Measurements from ENCODE around the gene ZRANB1.
A peak's percentile ranks its signal among the peaks of the same experiment; 100 is the strongest.

The ZRANB1 gene

GRCh38 chr10:125020386-125020785 lies 78.5 kb downstream of the ZRANB1 start:
- no peak for DNase-seq (ENCODE audit: low read depth)

DNA sequence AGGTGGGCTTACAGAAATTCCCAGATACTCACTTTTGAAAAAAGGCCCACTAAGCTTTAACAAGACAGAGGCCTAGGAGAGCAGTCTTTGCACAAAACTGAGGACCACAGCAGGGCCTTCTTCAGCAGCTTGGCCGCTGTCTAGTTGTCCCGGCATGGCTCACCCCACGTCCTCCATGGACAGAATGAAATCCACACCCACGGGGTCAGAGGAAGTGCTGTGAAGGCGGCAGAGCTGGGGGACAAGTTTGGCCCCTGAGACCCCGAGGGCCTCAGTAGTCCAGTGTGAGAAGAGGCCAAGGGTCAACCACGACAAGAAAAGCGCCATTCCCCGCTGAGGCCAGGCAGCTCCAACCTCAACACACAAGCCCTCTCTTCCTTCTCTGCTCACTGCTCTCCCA lies 78.9 kb downstream of the ZRANB1 start:
- DNase-seq (ENCODE audit: low read depth): no peak

DNA sequence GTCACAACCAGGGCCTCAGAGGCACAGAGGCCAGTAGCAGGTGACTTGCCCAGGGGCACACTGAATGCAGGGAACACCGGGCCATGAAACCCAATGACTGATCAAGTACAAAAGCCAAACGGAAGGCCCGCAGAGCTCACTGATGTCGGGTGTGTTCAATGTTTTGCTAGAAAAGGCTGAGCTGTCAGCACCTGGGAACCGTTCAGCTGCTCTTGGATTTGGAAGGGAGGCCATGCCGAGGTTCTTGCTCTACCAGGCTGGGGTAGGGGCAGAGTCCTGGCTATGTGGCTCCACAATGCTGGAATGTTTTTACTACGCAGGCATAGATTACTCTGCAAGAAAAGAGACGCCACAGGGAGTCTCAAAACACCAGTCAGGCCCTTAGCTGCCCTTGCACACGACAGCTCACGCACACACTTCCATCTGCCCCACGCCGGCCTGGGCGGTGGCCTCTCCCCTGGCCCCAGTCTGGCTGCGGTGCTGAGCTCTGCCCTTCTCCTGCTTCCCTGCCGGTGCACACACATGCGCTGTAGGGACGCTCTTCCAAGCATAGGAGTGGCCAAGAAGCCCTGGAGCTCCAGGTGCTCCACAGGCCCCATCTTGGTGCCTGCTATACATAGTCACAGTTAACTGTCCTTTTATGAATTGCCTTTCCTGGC lies 79.9 kb downstream of the ZRANB1 start:
- DNase-seq (ENCODE audit: low read depth): no peak

GRCh38 chr10:125022671-125023070 lies 80.7 kb downstream of the ZRANB1 start:
- DNase-seq (ENCODE audit: low read depth): no peak

GRCh38 chr10:125023255-125023654 lies 81.3 kb downstream of the ZRANB1 start:
- no peak for DNase-seq (ENCODE audit: low read depth)

- peak; percentile 70 for DNase-seq (ENCODE audit: low read depth)
These were observed 82.1 kb downstream of the ZRANB1 start for GRCh38 chr10:125023862-125024496.

GRCh38 chr10:125024497-125025234 lies 82.7 kb downstream of the ZRANB1 start:
- peak; percentile 32 for DNase-seq (ENCODE audit: low read depth)

DNA sequence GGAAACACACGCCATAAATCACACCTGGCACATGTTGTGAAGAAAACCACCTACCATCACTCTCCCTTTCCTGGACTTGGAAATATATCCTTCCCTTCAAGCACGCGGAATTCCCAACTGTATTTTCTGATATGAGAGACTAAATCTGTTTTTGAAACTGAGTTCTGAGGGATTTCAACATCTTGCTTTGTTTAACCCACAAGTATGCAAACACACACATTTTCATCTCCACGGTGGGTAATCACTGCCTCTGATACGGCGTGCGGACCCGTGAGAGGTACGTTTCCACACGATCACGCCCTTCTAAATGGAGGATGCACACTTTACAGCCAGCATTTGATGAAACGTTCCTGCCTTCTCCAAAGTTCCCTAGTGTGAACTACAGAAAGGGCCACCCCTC lies 83.4 kb downstream of the ZRANB1 start:
- peak; percentile 38 for DNase-seq (ENCODE audit: low read depth)

- DNase-seq (ENCODE audit: low read depth): no peak
These were observed 84.4 kb downstream of the ZRANB1 start for GRCh38 chr10:125026036-125026931.

GRCh38 chr10:125026974-125027735 lies 85.2 kb downstream of the ZRANB1 start:
- DNase-seq (ENCODE audit: low read depth): no peak

DNA sequence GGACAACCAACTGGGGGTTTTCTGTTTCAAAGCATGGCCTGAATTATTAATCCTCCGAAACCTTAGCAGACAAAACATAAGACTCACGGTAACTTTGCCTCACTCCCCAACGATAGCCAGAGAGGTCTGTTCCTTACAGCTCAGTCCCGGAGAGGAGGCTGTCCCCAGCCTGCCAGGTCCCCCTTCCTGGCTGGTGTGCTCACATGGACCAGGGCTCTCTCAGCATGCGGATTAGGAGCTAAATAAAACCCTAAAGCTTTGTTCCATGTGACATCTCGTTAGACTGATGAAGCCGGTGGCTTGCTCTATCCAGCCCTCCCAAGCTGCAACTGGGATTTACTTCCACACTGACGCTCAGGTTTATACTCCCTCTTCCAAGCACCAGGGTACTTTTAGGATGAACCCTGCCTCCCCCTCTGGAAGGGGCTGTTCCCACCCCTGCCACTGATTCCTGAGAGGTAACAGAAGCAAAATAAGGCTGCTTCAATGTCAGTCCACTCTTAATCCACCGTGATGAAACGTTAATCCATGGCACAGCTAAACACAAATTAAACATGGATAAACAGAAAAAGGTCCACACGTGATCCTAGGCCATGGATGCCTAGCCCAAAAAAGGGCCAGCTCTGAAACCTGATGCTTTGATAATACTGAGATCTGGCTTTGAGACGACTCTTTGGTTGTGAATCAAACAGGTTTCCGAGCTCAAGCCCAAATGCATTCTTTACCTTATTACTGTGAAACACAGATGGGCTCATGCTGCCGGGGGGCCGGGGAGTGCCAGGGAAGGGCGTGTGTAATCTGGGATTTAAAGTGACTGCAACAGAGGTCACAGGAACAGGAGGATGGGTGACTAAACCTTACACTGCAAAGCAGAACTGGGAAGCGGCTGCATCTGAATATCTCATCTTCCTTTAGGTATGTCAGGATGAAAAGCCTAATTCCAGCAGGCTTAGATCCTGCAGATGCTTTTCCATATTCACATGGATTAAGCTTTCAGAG lies 86.2 kb downstream of the ZRANB1 start:
- peak; percentile 29 for DNase-seq (ENCODE audit: low read depth)

GRCh38 chr10:125029584-125030242 lies 87.8 kb downstream of the ZRANB1 start:
- no peak for DNase-seq (ENCODE audit: low read depth)

- DNase-seq (ENCODE audit: low read depth): no peak
These were observed 88.8 kb downstream of the ZRANB1 start for GRCh38 chr10:125030567-125031197.

DNA sequence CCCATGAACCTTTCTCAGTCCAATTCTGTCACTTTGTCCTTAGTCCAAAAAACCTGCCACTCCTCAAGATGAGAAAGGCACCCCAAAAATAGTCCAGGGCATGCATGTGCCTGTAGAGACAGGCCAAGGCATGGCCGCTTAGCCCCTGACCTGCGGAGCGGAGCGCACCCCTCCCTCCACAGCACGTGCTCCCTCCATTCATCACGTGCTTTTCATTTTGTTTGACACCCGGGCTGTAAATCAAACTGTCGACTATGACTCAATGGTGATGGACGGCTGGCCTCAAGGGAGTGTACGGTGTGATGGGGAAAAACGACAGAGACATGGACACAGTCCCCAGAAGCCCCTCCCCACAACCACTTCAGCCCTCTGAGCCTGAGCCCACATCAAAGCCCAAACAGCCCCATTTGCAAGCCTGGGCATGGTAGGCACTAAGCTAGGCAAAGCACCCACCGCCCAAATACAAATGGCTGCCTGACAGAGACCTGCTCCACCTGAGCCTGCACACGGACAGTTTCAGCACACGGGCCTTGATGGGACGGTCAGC lies 90.6 kb downstream of the ZRANB1 start:
- no peak for DNase-seq (ENCODE audit: low read depth)

GRCh38 chr10:125033146-125033924 lies 91.4 kb downstream of the ZRANB1 start:
- no peak for DNase-seq (ENCODE audit: low read depth)

GRCh38 chr10:125034675-125035074 lies 92.8 kb downstream of the ZRANB1 start:
- peak; percentile 21 for DNase-seq (ENCODE audit: low read depth)

GRCh38 chr10:125035136-125035535 lies 93.2 kb downstream of the ZRANB1 start:
- DNase-seq (ENCODE audit: low read depth): peak; percentile 88

Data from fibroblast of gingiva (primary cell).